WERI-Rb-1 (cell line): Measurements from ENCODE around the gene IFI27.

Experiments used
- DNase-seq: peaks from one replicate; pipeline ENCODE4 v3.0.0-alpha.2; 2020
- H3K27ac ChIP-seq: fragments of 250-450 bp; sonication (Bioruptor Pico); 2 replicates; pipeline ENCODE4 v1.5.1; 2020; ENCODE audit warnings: mild to moderate bottlenecking, moderate library complexity
- H3K27me3 ChIP-seq: fragments of 250-450 bp; sonication (Bioruptor Pico); 2 replicates; pipeline ENCODE4 v1.5.1; 2021; ENCODE audit warnings: mild to moderate bottlenecking, low read depth, moderate library complexity; ENCODE audit not compliant: insufficient read depth, severe bottlenecking
- H3K36me3 ChIP-seq: fragments of 250-450 bp; sonication (Bioruptor Pico); 2 replicates; pipeline ENCODE4 v1.5.1; 2020; ENCODE audit warnings: mild to moderate bottlenecking, moderate library complexity
- H3K4me3 ChIP-seq: 2 replicates; pipeline ENCODE4 v1.5.1; 2011; ENCODE audit warnings: low read depth, mild to moderate bottlenecking, control low read depth, low read length
- H3K9me3 ChIP-seq: fragments of 250-450 bp; sonication (Bioruptor Pico); 2 replicates; pipeline ENCODE4 v1.5.1; 2021; ENCODE audit warnings: mild to moderate bottlenecking, moderate library complexity; ENCODE audit not compliant: severe bottlenecking
- TF ChIP-seq, protein P1 (sequence below): IDR thresholded peaks from 2 replicates; pipeline ENCODE4 v1.5.1; 2011; ENCODE audit warnings: low read depth, mild to moderate bottlenecking, control low read depth, inconsistent platforms, low read length

IFI27 gene

DNA sequence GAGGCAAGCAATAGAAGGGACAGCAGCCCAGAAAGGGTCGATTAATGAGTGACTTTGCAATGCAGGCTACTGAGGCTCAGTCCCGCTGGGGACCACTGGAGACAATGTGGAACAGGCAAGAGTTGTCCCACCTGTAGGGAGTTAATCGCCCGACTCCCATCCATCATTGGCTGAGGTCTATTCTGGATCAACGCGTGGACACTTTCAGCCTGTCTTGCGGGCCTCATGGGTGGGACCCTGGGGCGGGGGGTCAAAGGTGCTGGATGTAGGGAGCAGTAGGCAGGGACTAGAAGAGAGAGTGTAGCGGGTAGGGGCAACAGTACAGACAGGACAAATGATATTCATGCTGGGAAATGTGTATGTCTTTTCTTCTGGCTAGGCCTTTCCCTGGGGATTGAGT lies 12.8 kb downstream of the IFI27 start:
- TF ChIP-seq, protein P1, sequence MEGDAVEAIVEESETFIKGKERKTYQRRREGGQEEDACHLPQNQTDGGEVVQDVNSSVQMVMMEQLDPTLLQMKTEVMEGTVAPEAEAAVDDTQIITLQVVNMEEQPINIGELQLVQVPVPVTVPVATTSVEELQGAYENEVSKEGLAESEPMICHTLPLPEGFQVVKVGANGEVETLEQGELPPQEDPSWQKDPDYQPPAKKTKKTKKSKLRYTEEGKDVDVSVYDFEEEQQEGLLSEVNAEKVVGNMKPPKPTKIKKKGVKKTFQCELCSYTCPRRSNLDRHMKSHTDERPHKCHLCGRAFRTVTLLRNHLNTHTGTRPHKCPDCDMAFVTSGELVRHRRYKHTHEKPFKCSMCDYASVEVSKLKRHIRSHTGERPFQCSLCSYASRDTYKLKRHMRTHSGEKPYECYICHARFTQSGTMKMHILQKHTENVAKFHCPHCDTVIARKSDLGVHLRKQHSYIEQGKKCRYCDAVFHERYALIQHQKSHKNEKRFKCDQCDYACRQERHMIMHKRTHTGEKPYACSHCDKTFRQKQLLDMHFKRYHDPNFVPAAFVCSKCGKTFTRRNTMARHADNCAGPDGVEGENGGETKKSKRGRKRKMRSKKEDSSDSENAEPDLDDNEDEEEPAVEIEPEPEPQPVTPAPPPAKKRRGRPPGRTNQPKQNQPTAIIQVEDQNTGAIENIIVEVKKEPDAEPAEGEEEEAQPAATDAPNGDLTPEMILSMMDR, result no peak
- Histone ChIP-seq H3K9me3 (no peaks in the 10 kb centered on the region), H3K27ac (no peak overlapping the region), H3K36me3 (no peaks in the 10 kb centered on the region), H3K4me3 (no peak overlapping the region), H3K27me3 (no peaks in the 10 kb centered on the region)
- peak; percentile 4 for DNase-seq

DNA sequence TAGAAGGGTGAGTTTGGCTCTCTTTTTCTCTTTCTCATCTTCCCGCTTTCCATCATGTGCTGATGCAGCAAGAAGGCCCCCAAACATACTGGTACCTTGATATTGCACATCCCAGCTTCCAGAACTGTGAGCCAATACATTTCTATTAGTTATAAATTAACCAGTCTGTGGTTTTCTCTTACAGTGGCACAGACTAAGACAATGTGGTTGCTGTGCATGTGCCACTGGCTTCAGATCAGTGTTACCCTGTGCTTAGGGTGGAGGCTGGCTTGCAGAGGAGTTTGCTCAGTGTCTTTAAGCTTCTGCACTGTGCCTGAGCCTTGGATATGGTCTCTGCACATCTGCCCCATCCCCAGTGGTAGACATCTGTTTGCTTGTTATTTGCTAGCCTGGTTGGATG lies 13.3 kb downstream of the IFI27 start:
- H3K27me3 ChIP-seq, result no peaks in the 10 kb centered on the region
- no peak for DNase-seq

GRCh38 chr14:94124582-94125377 lies 14.2 kb downstream of the IFI27 start:
- H3K36me3 ChIP-seq, result no peaks in the 10 kb centered on the region
- no peaks in the 10 kb centered on the region for H3K27me3 ChIP-seq
- no peak overlapping the region for H3K4me3 ChIP-seq
- TF ChIP-seq, protein P1, result no peak
- DNase-seq, result no peak
- H3K27ac ChIP-seq, result no peak overlapping the region
- H3K9me3 ChIP-seq, result no peaks in the 10 kb centered on the region

More for the DNA sequence above, 13.3 kb downstream of the IFI27 start:
- Histone ChIP-seq H3K9me3 (no peaks in the 10 kb centered on the region), H3K27ac (no peak overlapping the region), H3K36me3 (no peaks in the 10 kb centered on the region), H3K4me3 (no peak overlapping the region)
- TF ChIP-seq, protein P1, result no peak

DNA sequence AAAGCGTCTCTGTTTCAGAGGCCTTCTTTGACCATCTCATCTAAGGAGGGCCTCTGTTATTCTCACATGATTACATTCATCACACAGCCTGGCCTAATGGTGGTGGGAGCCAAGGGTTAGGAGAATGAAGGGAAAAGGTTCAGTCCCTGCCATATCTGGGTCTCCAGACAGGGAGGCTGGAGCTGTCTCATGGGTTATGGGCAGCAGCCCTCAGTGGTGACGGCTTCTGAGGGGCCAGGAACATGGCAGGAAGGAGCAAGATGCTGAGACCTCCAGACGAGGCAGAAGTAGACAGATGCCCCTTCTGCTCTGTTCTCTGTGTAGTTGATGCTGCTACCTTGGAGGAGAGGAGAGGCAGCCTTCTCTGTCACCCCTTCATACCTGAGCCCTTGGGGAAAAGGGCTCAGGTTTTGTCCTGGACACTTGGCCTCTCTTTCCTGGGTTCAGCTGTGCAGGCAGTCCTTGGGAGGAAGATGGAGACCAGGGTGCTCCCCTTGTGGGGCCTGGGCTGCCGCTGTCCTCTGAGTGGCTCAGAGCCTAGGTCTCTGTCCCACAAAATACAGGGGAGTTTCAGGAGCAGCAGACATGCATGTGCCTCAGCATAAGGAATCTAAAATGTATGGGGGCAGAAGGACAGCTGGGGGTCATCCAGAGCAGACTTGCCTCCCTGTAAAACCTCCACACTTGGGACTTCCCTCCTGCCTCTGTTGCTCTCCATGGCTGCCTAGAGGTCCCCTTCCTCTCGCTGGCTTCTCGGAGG lies 15.3 kb downstream of the IFI27 start:
- no peak overlapping the region for H3K27ac ChIP-seq
- no peaks in the 10 kb centered on the region for H3K9me3 ChIP-seq
- TF ChIP-seq, protein P1, result no peak
- H3K4me3 ChIP-seq, result no peak overlapping the region
- H3K36me3 ChIP-seq, result no peaks in the 10 kb centered on the region
- no peaks in the 10 kb centered on the region for H3K27me3 ChIP-seq
- no peak for DNase-seq

DNA sequence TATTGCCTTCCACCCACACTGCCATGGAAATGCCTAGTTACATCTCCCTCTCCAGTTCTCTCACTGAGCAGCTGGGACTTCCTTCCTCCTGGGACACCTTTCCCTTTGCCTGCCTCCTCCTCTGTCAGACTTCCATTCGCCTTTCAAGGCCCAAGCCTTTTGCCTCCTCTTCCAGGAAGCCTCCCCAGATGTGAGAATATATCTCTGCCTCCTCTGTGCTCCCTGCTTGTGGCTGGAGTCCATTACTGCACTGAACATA lies 15.8 kb downstream of the IFI27 start:
- DNase-seq, result no peak
- TF ChIP-seq, protein P1, result no peak
- no peaks in the 10 kb centered on the region for H3K36me3 ChIP-seq
- H3K27ac ChIP-seq, result no peak overlapping the region
- no peaks in the 10 kb centered on the region for H3K27me3 ChIP-seq
- H3K9me3 ChIP-seq, result no peaks in the 10 kb centered on the region
- no peak overlapping the region for H3K4me3 ChIP-seq
